Sigmoid colon (tissue), 7 donors: ENCODE measurements around the gene SPATA33. TPM values are rescaled to one million over a fixed set of nuclear protein-coding genes. Genes with fewer than 3 reads are reported as not detected.
"Not testable (repeated sequence)": the region's sequence is repeated elsewhere in the genome, so short reads cannot be mapped to it uniquely, and the experiment has no call there.

Experiments used
- DNase-seq: peaks from one replicate; pipeline ENCODE4 v3.0.0-alpha.2; 2019
- H3K27ac ChIP-seq, 4 donors: fragments of 200-600 bp; sonication (generic); one replicate each; pipeline ENCODE4 v1.5.1; 2016 to 2019; ENCODE audit warnings: mild to moderate bottlenecking in 1 of 4
- H3K27me3 ChIP-seq, 3 donors: fragments of 200-600 bp; sonication (generic); one replicate each; pipeline ENCODE4 v1.5.1; 2019; ENCODE audit warnings: mild to moderate bottlenecking in 1 of 3
- H3K36me3 ChIP-seq, 4 donors: fragments of 200-600 bp; sonication (generic); one replicate each; pipeline ENCODE4 v1.5.1; 2016 to 2019
- H3K4me1 ChIP-seq, 4 donors: fragments of 200-600 bp; sonication (generic); one replicate each; pipeline ENCODE4 v1.5.1; 2017 to 2019
- H3K4me3 ChIP-seq, 4 donors: fragments of 200-600 bp; sonication (generic); one replicate each; pipeline ENCODE4 v1.5.1; 2017 to 2019; ENCODE audit warnings: mild to moderate bottlenecking in 2 of 4, moderate library complexity in 1 of 4
- H3K9me3 ChIP-seq, 4 donors: fragments of 200-600 bp in 3 of 4; sonication (generic) in 3 of 4; one replicate each; pipeline versions ENCODE4 v1.5.1 to v1.6.1; 2013 to 2019
- EP300 ChIP-seq, 4 donors: sonication (generic); formaldehyde crosslinking; IDR thresholded peaks; one replicate each; pipeline ENCODE4 v1.6.1; 2017; ENCODE audit warnings: antibody characterized with exemption in 4 of 4
- POLR2A ChIP-seq, 2 donors: fragments of 450-650 bp; IDR thresholded peaks; one replicate each; pipeline ENCODE4 v1.6.1; 2016; ENCODE audit warnings: antibody characterized with exemption in 2 of 2, mild to moderate bottlenecking in 2 of 2, moderate library complexity in 2 of 2
- POLR2AphosphoS5 ChIP-seq, 4 donors: sonication (generic); formaldehyde crosslinking; IDR thresholded peaks; one replicate each; pipeline ENCODE4 v1.6.1; 2017; ENCODE audit warnings: antibody characterized with exemption in 4 of 4
- WGBS, 2 donors: extraction: QIAGEN DNeasy Blood & Tissue Kit; methylation state at CpG; one replicate each; pipeline ENCODE4 v1.1.7; 2013; 5-methylcytosine and 5-hydroxymethylcytosine counted together
- intact Hi-C: fragments of 100-400 bp; cut with DNase I; formaldehyde crosslinking; loops from one replicate; pipeline ENCODE4 v1.15.1; 2023
- polyA plus RNA-seq, 3 donors: library from polyadenylated mRNA; stranded (reverse); fragments of 200-250 nt; gene quantifications; one replicate each; pipeline ENCODE4 v1.2.3, GENCODE V29; 2013
- total RNA-seq, 4 donors: library from RNA; depleted of rRNA; stranded (reverse); fragments of >200 nt; gene quantifications; one replicate each; pipeline ENCODE4 v1.1.0, GENCODE V29; 2016
- TF ChIP-seq, protein P1 (sequence below), 4 experiments: fragments of 450-650 bp in 3 of 4; fragments of 200-600 bp in 1 of 4; IDR thresholded peaks; one replicate each; pipeline ENCODE4 v1.5.1; 2016 to 2019; ENCODE audit warnings: antibody characterized with exemption in 4 of 4, mild to moderate bottlenecking in 3 of 4, moderate library complexity in 2 of 4
- donor health status: healthy with polysubstance abuse.
- donor health status: Bipolar disorder and iron deficiency.
- donor health status: healthy.

SPATA33 gene
- total and polyA plus RNA-seq, 7 donors: 1.4 to 7.7 (median 4.6) TPM

DNA sequence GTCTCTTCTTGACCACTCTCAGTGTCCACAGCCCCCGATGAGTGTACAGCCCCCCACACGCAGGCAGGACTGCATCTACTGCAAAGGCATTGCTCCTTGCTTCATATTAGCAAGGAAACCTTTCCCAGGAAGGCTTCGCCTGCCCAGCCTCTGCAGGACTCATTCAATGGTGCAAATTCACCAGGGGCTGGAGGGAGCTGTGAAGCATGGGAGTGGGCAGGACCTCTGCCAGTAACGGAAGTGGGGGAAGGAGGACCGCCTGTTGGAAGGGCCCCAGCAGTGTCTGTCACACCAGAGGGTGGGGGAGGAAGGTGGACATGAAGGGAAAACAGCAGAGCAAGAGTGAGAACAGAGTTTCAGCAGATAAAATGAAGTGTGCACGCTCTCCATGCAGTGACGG is 2.5 kb downstream of the SPATA33 start:
- no peak for DNase-seq
- H3K4me3 ChIP-seq: no peak overlapping the region
- intact Hi-C loops: no loop called here
- H3K9me3 ChIP-seq: no peaks in the 10 kb centered on the region
- no peak overlapping the region for H3K27ac ChIP-seq
- H3K4me1 ChIP-seq: peaks cover 0 to 28% (median 23%) of the 10 kb centered on the region in 4 donors
- TF ChIP-seq, protein P1, sequence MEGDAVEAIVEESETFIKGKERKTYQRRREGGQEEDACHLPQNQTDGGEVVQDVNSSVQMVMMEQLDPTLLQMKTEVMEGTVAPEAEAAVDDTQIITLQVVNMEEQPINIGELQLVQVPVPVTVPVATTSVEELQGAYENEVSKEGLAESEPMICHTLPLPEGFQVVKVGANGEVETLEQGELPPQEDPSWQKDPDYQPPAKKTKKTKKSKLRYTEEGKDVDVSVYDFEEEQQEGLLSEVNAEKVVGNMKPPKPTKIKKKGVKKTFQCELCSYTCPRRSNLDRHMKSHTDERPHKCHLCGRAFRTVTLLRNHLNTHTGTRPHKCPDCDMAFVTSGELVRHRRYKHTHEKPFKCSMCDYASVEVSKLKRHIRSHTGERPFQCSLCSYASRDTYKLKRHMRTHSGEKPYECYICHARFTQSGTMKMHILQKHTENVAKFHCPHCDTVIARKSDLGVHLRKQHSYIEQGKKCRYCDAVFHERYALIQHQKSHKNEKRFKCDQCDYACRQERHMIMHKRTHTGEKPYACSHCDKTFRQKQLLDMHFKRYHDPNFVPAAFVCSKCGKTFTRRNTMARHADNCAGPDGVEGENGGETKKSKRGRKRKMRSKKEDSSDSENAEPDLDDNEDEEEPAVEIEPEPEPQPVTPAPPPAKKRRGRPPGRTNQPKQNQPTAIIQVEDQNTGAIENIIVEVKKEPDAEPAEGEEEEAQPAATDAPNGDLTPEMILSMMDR (IDR thresholded peaks at IDR 0.05): no peak
- TF ChIP-seq POLR2AphosphoS5 (IDR thresholded peaks at IDR 0.05) (no peak), POLR2A (IDR thresholded peaks at IDR 0.05) (no peak), EP300 (IDR thresholded peaks at IDR 0.05) (no peak)
- no peaks in the 10 kb centered on the region for H3K27me3 ChIP-seq
- WGBS, 2 donors: 95% methylated on average over 7 of the region's 7 CpGs
- H3K36me3 ChIP-seq: peaks cover 0 to 25% (median 4%) of the 10 kb centered on the region in 4 donors

DNA sequence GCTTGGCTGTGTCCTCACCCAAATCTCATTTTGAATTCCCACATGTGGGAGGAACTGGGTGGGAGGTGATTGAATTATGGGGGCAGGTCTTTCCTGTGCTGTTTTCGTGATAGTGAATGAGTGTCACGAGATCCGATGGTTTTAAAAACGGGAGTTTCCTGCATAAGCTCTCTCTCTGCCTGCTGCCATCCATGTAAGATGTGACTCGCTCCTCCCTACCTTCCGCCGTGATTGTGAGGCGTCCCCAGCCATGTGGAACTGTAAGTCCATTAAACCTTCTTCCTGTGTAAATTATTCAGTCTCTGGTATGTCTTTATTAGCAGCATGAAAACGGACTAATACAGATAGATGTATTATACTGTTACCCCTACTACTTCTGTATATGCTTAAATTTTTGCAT is 3.6 kb downstream of the SPATA33 start:
- H3K4me3 ChIP-seq: no peak overlapping the region
- no peak for DNase-seq
- H3K27me3 ChIP-seq: no peaks in the 10 kb centered on the region
- WGBS, 2 donors: 96 to 97% methylated on average over 9 of the region's 9 CpGs
- H3K27ac ChIP-seq: no peak overlapping the region
- no peak for TF ChIP-seq EP300 (IDR thresholded peaks at IDR 0.05)
- TF ChIP-seq, protein P1 (IDR thresholded peaks at IDR 0.05): no peak
- no peak for TF ChIP-seq POLR2AphosphoS5 (IDR thresholded peaks at IDR 0.05)
- TF ChIP-seq POLR2A (IDR thresholded peaks at IDR 0.05): no peak
- intact Hi-C loops: no loop called here
- H3K9me3 ChIP-seq: no peaks in the 10 kb centered on the region
- peaks cover 0 to 24% (median 20%) of the 10 kb centered on the region in 4 donors for H3K4me1 ChIP-seq
- H3K36me3 ChIP-seq: peaks cover 0 to 25% (median 4%) of the 10 kb centered on the region in 4 donors

DNA sequence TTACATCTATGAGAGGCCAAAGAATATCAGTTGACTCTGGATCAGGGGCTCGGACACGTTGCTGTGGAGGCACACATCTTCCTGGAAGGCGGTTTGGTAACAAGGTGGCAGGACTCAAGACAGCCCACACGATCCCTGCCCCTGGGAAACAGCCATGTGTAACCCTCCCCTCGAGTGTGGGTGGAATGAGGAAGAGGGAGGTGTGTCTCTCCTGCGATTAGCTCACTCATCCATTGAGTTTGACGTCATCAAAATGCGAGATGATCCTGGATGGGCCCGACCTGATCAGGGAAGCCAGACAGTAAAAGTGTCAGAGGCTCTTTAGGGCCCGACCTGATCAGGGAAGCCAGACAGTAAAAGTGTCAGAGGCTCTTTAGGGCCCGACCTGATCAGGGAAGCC is 6.6 kb downstream of the SPATA33 start:
- H3K27me3 ChIP-seq, H3K4me3 ChIP-seq, H3K9me3 ChIP-seq, DNase-seq, intact Hi-C loops, H3K27ac ChIP-seq, H3K4me1 ChIP-seq: not testable (repeated sequence)
- WGBS, 2 donors: 83 to 87% methylated on average over 10 of the region's 11 CpGs
- peaks cover 0 to 25% (median 4%) of the 10 kb centered on the region in 4 donors for H3K36me3 ChIP-seq

DNA sequence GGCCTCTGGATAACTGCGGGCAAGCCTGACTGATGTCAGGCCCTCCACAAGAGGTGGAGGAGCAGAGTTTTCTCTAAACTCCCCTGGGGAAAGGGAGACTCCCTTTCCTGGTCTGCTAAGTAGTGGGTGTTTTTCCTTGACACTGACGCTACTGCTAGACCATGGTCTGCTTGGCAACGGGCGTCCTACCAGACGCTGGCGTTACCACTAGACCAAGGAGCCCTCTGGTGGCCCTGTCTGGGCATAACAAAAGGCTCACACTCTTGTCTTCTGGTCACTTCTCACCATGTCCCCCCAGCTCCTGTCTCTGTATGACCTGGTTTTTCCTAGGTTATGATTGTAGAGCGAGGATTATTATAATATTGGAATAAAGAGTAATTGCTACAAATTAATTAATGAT is 9.4 kb downstream of the SPATA33 start:
- H3K4me1 ChIP-seq, DNase-seq, H3K4me3 ChIP-seq, H3K27ac ChIP-seq, intact Hi-C loops, H3K9me3 ChIP-seq, H3K27me3 ChIP-seq: not testable (repeated sequence)
- H3K36me3 ChIP-seq: peaks cover 0 to 13% (median 4%) of the 10 kb centered on the region in 4 donors
- WGBS, 2 donors: 62 to 66% methylated on average over 7 of the region's 7 CpGs

DNA sequence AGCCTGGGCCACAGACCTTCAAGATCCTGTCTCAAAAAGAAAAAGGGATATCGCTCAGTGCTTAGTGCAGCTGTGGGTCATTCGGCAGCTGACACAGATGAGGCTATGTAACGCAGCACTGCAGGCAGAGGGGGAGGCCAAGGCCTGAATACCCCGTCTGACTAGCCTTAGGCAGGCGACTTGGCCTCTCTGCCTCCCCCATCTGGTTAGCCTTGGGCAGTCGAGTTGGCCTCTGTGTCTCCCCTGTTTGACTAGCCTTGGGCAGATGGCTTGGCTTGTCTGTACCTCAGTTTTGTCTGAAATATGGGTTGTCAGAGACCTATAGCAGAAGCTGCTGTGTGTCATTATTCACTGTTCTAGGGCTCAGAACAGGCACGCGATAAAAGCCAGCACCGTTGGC is 10.0 kb downstream of the SPATA33 start:
- no peaks in the 10 kb centered on the region for H3K9me3 ChIP-seq
- intact Hi-C loops: no loop called here
- peaks cover 0 to 8% (median 4%) of the 10 kb centered on the region in 4 donors for H3K36me3 ChIP-seq
- DNase-seq: no peak
- H3K27me3 ChIP-seq: no peaks in the 10 kb centered on the region
- 83 to 88% methylated on average over 9 of the region's 9 CpGs for WGBS, 2 donors
- TF ChIP-seq POLR2A (IDR thresholded peaks at IDR 0.05): no peak
- no peak for TF ChIP-seq EP300 (IDR thresholded peaks at IDR 0.05)
- TF ChIP-seq, protein P1 (IDR thresholded peaks at IDR 0.05): no peak
- TF ChIP-seq POLR2AphosphoS5 (IDR thresholded peaks at IDR 0.05): no peak
- H3K4me3 ChIP-seq: no peak overlapping the region
- no peak overlapping the region for H3K27ac ChIP-seq
- H3K4me1 ChIP-seq: no peaks in the 10 kb centered on the region

DNA sequence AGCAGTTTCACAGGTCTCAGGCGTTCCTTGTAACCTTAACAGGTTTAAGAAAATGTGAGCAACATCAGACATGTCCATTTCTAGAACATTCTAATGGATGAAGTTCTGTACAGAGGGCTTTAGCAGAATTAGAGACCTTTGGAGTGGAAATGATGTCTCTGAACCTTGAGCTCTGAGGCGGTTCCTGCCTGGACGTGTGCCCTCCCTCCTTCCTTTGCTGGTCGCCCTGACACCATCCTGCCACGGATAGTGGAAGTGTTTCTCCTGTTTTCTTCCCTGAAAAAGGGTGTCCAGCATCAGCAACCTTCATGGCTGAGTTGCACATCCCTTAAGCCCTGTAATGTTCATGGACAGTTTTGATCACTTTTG is 11.1 kb downstream of the SPATA33 start:
- H3K27me3 ChIP-seq: no peaks in the 10 kb centered on the region
- no peak overlapping the region for H3K4me3 ChIP-seq
- H3K36me3 ChIP-seq: peaks cover 0 to under 1% (median 0%) of the 10 kb centered on the region in 4 donors
- intact Hi-C loops: no loop called here
- TF ChIP-seq POLR2AphosphoS5 (IDR thresholded peaks at IDR 0.05) (no peak), POLR2A (IDR thresholded peaks at IDR 0.05) (no peak), EP300 (IDR thresholded peaks at IDR 0.05) (no peak)
- TF ChIP-seq, protein P1 (IDR thresholded peaks at IDR 0.05): no peak
- no peaks in the 10 kb centered on the region for H3K4me1 ChIP-seq
- no peak for DNase-seq
- no peak overlapping the region for H3K27ac ChIP-seq
- 46 to 66% methylated on average over 5 of the region's 5 CpGs for WGBS, 2 donors
- no peaks in the 10 kb centered on the region for H3K9me3 ChIP-seq
